Stimulated activated CD8-positive, alpha-beta memory T cell treated with anti-CD3 and anti-CD28 coated beads, Interleukin-2, amount 100 ng/mL, for 48 hours (primary cell): Measurements from ENCODE around the gene SNX9.
"Not testable (repeated sequence)": the region's sequence is repeated elsewhere in the genome, so short reads cannot be mapped to it uniquely, and the experiment has no call there.

Source experiments
- DNase-seq, 2 donors: peaks; one replicate each; pipeline ENCODE4 v3.0.0-alpha.2; 2020; ENCODE audit warnings: low read depth in 2 of 2

Gene SNX9

DNA sequence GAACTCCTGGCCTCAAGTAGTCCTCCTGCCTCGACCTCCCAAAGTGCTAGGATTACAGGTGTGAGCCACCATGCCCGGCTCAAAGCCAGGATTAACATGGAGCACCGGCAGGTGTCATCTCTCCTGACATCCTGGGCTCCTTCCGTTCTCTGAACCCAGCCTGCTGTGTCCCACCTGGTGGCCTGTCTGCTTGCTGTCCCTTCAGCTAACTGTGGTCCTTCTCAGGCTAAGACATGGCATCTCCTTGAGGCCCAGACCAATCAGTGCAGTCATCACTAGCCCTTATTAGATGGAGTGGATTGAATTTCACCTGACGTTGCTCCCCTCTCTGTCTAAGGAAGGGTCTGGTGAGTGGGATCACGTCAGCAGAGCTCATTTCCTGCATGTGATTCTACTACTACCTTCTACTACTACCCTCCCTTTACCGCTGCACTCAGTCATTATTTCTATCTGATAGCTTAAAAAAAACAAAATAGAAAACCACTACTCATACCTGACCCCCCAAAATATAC lies 130.6 kb downstream of the SNX9 start:
- no peak for DNase-seq

DNA sequence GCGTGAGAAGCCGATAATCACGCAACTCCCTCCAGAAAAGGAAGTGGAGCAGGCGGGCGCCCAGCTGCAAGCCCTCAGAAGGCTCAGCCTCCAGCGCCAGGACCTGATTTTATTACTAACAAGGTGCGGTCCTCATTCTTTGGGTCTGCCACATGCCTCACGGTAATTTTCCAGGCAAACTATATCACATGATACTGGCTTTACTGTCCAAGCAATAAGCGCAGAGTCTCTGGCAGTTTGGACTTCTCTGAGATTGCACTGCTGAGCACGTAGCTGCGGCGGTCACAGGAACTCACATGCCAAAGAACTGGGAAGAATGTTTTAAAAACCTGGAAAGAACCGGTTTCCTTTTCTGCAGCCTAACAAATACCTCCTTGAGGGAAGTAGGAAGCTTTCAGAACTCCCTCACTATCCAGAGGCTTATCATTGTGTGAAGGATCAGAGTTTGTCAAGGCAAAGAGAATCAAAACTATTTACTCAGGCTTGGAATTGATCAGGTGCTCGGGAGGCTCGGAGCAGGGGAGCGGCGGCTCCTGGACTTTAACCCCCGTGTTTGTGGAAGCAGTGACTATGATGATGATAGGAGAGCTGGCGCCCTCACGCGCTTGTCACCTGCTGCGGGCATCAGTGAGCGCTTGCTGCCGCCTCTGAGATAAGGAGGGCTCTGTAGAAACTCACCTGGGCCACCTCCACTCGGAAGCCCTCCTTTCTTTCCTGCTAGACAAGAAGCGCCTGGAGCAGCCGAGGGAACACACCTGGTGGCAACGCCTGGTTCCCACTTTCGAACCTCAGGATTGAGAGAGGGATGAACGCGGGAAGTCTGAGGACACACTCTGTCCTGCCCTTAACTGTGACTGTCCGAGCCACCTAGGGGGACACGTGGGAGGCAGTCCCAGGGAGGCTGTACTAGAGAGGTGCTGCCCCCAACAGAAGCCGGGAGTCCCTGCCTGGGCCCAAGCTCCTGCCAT lies 131.4 kb downstream of the SNX9 start:
- DNase-seq, result no peak

- DNase-seq, result no peak
Measured at GRCh38 chr6:157955675-157956074, 132.6 kb downstream of the SNX9 start.

- DNase-seq, result no peak
Measured at GRCh38 chr6:157956171-157956730, 133.2 kb downstream of the SNX9 start.

GRCh38 chr6:157959451-157960227 lies 136.6 kb downstream of the SNX9 start:
- no peak for DNase-seq

GRCh38 chr6:157961153-157961831 lies 138.2 kb downstream of the SNX9 start:
- no peak for DNase-seq

DNA sequence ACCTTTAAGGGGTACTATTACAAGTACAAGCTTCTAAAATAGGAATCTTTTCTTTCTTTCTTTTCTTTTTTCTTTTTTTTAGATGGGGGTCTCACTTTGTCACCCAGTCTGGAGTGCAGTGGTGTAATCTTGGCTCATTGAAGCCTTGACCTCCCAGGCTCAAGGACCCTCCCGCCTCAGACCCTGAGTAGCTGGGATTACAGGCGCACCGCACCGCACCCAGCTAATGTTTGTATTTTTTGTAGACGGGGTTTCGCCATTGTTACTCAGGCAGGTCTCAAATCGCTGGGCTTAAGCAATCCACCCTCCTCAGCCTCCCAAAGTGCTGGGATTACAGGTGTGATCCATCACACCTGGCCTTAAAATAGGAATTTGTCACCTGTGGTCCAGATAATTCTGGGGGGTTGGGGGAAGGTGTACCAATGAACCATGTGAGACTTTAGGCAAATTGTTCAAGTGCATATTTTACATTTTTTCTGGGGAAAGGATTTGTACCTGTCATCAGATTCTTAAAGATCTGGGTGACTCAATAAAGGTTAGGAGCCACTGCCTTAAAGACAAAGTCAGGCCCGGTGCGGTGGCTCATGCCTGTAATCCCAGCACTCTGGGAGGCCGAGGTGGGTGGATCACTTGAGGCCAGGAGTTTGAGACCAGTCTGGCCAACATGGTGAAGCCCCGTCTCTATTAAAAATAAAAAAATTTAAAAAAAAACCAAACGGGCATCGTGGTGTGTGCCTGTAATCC lies 139.0 kb downstream of the SNX9 start:
- DNase-seq, result no peak

DNA sequence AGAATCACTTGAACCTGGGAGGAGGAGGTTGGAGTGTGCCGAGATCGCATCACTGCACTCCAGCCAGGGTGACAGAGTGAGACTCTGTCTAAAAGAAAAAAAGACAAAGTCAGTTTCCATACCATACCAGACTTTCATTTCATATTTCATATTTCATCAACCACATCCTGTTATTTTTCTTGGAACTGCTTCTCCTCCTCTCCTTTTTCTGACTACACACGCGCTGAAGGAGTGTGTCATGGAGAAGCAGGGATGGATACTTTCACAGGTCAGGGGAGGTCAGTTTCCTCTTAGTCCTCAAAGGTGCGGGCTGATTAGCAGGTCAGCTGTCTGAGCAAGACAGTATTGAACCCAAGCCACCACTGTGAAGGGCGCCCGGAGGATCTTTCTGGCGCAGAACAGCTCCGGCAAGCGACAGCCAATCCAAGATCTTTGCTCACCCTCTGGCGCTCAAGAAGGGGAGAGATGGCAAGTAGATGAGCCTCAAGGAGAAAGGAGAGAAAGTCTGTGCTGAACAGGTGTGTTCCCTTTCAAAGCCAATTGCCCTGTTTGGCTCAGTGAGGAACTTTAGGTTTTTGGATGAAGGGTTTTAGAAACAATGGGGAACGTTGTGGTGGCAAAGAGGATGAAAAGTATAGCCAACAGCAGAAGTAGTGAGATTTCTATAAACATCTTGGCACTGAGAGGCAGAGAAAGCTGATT lies 139.7 kb downstream of the SNX9 start:
- no peak for DNase-seq

DNA sequence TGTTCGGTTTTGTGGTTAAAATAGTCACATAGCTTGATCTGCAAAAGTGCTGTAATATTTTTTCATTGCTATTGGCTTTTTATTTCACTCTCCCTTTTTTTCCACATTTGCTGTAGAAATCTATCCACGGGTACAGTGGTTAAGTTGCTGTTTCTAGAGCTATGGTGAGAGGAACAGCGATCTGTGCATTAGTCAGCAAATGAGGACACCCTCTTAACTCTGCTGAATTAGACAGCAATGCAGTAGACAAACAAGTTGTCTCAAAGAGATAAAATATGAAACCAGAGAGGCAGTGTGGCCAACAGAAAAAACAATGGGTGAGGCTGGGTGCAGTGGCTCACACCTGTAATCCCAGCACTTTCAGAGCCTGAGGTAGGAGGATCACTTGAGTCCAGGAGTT lies 141.1 kb downstream of the SNX9 start:
- DNase-seq, result no peak

GRCh38 chr6:157965387-157965786 lies 142.3 kb downstream of the SNX9 start:
- no peak for DNase-seq

DNA sequence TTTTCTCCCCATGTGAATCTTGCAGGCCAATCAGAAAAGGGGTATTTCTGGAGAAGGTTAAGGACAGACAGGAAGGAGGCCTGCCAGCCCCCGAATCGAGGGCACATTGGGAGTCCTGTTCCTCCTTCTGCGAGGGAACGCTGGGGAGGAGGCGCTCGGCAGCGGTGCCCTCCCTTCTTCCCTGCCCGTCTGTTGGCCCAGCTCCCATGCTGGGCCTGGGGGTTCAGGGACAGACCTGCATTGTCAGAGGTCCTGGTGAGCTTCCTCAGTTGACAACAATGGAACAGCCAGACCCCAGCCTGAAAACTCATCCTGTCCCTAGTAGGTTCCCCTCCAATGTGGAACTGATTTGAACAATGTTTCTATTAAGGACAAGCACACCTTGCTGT lies 143.5 kb downstream of the SNX9 start:
- DNase-seq, result no peak

GRCh38 chr6:157967020-157967419 lies 144.0 kb downstream of the SNX9 start:
- no peak for DNase-seq

DNA sequence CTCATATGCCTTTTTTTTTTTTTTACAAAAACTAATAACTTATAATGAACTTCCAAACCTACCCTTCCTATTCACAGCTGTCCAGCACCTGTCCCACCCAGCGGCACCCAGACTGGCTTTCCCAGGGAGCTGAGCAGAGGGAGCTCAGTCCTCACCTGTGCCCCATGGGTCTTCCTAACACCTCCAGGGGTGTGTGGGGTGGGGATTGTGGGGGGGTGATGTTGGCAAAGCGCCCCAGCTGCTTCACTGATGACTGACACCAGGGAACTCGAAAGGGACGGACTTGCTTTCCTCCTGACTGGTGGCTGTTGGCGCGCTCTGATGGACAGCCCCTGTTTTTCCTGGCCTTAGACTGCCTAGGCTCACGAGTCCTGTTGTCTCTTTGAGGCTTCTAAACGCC lies 144.4 kb downstream of the SNX9 start:
- DNase-seq, result no peak

- not testable (repeated sequence) for DNase-seq
Measured at GRCh38 chr6:157972177-157972576, 149.1 kb downstream of the SNX9 start.

DNA sequence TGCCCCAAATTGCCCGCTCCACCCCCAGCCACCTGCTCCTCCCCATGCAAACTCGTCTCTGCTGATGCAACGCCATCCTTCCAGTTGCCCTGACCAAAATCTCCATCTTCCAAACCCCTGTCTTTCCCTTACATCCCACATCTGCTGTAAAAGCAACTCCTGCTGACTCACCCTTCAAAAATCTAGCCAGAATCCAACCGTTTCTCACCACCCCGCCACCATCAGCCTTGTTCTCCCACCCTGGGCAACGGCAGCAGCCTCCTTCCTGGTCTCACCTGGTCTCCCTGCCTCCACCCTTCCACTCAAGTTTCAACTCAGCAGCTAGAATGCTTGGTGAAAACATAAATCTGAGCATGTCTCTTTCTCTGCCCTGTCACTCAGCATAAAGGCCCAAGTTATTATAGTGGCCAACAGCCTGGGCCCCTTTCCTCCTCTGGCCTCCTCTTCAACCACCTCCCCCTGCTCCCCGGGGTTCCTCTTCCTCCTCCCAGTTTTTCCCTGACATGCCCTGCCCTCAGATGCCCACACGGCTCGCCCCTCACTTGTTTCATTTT lies 151.4 kb downstream of the SNX9 start:
- no peak for DNase-seq

GRCh38 chr6:157974967-157975366 lies 151.9 kb downstream of the SNX9 start:
- DNase-seq, result no peak

DNA sequence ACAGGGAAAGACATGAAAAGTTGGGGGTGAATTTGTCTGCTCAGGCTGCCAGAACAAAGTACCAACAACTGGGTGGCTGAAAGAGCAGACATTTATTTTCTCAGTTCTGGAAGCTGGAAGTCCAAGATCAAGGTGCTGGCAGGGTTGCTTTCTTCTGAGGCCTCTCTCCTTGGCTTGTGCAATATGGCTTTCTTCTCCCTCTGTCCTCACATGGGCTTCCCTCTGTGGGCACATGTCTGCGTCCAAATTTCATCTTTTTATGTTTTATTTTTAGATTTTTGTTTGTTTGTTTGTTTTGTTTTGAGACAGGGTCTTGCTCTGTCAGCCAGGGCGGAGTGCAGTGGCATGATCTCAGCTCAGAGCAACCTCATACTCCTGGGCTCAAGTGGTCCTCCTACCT lies 152.4 kb downstream of the SNX9 start:
- no peak for DNase-seq

- no peak for DNase-seq
Measured at GRCh38 chr6:157976345-157977175, 153.5 kb downstream of the SNX9 start.

DNA sequence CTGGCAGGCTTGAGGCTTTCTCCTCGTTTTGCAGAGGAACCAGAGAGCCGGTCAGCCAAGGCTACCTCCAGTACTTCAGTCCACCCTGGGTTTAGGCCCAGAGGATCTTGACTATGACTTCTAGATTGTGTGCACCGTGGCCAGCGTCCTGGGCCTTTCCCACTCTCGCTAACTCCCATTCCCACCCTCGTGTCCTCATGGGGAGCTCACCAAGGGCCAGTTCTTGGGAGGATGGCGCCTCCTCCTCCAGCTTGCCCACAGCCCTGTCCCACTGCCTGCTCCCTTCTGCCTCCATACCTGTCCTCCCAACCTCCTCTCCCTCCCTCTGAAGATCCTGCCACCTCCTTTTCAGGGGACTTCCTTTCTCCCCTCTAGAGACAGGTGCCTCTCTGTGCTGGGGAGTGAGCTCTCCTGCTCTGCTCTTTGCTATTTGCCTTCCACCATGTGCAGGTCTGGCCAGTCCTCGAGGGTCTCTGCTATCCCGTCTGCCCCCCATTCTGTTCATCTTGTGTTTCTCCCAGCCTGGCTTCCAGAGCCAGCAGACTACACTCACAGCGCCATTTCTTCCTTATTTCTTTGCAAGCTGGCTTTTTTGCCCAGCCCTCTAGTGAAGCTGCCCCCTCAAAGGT lies 154.2 kb downstream of the SNX9 start:
- no peak for DNase-seq
